ENCODE data around the gene XPOT.

XPOT gene

GRCh38 chr12:64440100-64440499 is 35.9 kb downstream of the XPOT start:
- no peak for DNase-seq (ENCODE audit: low spot score)
- in situ Hi-C loops (cut with MboI; ENCODE audit: low pct_unique_long_range_greater_than_20kb, low sequenced_read_pairs, unreplicated experiment) = no loop called here

GRCh38 chr12:64445490-64445889 is 41.3 kb downstream of the XPOT start:
- in situ Hi-C loops (cut with MboI; ENCODE audit: low pct_unique_long_range_greater_than_20kb, low sequenced_read_pairs, unreplicated experiment) = no loop called here
- DNase-seq (ENCODE audit: low spot score) = no peak

More at GRCh38 chr12:64440100-64440499, 35.9 kb downstream of the XPOT start:
- TF ChIP-seq CTCF (IDR thresholded peaks at IDR 0.05; ENCODE audit: extremely low read depth, insufficient read depth, missing control alignments) = no peak

GRCh38 chr12:64446295-64446694 is 42.1 kb downstream of the XPOT start:
- no peak for DNase-seq (ENCODE audit: low spot score)
- in situ Hi-C loops (cut with MboI; ENCODE audit: low pct_unique_long_range_greater_than_20kb, low sequenced_read_pairs, unreplicated experiment) = no loop called here
- no peak for TF ChIP-seq CTCF (IDR thresholded peaks at IDR 0.05; ENCODE audit: extremely low read depth, insufficient read depth, missing control alignments)

More at GRCh38 chr12:64445490-64445889, 41.3 kb downstream of the XPOT start:
- TF ChIP-seq CTCF (IDR thresholded peaks at IDR 0.05; ENCODE audit: extremely low read depth, insufficient read depth, missing control alignments) = no peak

GRCh38 chr12:64450057-64450640 is 46.0 kb downstream of the XPOT start:
- TF ChIP-seq CTCF (IDR thresholded peaks at IDR 0.05; ENCODE audit: extremely low read depth, insufficient read depth, missing control alignments) = no peak
- DNase-seq (ENCODE audit: low spot score) = no peak
- in situ Hi-C loops (cut with MboI; ENCODE audit: low pct_unique_long_range_greater_than_20kb, low sequenced_read_pairs, unreplicated experiment) = no loop called here

DNA sequence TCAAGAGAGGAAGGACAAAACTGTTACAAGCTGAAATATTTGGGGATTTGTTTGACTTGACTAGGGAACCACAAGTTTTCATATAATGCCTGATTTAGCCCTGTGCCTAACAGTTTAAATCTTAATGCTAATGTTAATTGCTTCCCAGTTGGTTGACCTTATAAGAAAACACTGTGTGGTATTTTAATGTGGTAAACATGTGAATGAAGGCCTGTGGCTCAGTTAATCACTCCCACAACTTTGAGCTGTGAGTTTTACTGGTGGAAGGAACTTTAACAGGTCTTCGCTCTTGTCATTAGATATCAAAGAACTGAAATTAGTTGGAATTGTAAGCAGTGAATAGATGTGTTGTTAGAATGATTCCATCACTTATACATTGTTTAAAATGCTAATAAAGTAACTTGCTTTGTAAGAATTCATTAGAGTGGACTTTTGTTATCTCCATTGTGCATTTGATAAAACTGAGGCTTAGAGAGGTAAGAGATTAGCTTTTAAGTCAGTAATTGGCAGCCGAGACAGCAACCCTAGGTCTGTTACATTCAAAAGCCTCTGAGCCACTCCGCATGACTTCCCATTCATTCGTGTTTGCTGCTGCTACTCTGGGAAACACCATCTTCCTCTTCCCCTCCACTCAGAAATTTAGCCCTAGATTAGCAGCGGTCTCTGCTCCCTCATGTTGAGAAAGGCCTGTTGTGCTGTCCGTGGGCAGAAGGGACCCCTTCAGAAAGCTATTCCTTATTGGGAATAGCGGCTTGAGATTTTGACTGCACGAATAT is 46.7 kb downstream of the XPOT start:
- TF ChIP-seq CTCF (IDR thresholded peaks at IDR 0.05; ENCODE audit: extremely low read depth, insufficient read depth, missing control alignments) = no peak
- in situ Hi-C loops (cut with MboI; ENCODE audit: low pct_unique_long_range_greater_than_20kb, low sequenced_read_pairs, unreplicated experiment) = no loop called here
- DNase-seq (ENCODE audit: low spot score) = no peak

DNA sequence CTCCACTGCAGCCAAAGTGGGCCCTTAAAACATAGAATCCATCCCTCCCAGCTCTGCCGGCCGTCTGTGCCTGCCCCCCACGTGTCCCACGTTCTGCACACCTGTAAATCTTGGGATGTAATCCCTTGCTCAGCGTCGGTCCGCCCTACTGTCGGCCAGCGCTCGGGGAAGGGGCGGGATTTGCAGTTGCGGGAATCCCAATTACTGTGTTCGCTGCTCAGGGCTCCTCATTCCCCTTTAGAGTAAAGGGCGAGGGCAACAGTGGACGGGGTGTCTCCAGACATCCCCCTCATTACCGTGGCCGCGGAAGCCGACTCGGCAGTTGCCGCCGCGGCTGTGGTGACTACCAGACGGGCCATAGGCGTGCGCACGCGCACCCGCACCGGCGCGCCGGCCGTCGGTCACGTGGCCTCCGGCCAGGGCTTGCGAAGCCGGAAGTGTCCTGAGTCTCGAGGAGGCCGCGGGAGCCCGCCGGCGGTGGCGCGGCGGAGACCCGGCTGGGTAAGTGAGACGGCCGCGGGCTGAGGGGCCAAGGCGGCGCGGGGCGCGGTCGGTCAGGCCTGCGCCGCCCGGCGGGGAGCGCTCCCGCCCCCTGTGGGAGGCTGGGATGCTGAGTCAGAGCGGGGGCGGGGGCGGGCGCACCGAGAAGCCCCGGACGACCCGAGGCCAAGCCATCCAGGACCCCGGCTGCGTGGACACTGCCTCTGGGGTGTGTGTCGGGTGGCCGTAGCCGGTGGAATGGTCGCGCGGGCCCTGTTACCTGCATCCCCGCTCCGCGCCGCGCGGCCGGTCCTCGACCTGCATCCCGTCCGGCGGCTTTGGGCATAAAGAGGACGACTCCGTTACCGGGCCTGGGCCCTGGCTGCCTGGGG is 47.7 kb downstream of the XPOT start, which contains the start of gene TBK1:
Gene TBK1 (plus strand): TSS at position 434 of the 872 bp plus-strand sequence. CDS start 3,751 bp downstream, outside the sequence.
- in situ Hi-C loops (cut with MboI; ENCODE audit: low pct_unique_long_range_greater_than_20kb, low sequenced_read_pairs, unreplicated experiment) = no loop called here
- no peak for TF ChIP-seq CTCF (IDR thresholded peaks at IDR 0.05; ENCODE audit: extremely low read depth, insufficient read depth, missing control alignments)
- peak; percentile 94 for DNase-seq (ENCODE audit: low spot score)
